GM18499 (cell line): ENCODE data around the gene FHOD3.

ENCODE experiments used
- ATAC-seq: cut with Tn5 transposase; IDR thresholded peaks from one replicate; pipeline ENCODE4 v1.9.1; 2021; ENCODE audit warnings: moderate number of reproducible peaks; ENCODE audit not compliant: insufficient read depth, unreplicated experiment

Gene FHOD3

DNA sequence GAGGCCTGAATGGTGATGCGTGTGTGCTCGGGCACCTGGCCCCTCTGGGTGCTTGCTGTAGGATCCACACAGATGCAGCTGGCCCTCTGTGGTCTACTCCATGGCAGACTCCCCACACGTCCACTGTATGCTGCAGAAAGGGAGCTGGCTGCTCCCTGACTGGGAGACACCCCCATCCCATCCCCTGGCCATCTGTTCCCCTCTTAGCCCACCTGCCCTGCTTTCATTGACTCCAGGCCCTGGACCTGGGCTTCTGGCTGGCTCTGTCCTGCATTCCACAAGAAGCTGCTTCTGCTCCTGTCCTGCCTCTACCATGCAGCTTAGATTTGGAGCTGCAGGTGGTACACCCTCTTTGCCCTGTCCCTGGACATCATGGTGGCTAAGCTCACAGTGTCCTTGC, 80.1 kb downstream of the FHOD3 start:
- no peak for ATAC-seq

- ATAC-seq, result no peak
Measured at GRCh38 chr18:36378205-36378604, 80.7 kb downstream of the FHOD3 start.

DNA sequence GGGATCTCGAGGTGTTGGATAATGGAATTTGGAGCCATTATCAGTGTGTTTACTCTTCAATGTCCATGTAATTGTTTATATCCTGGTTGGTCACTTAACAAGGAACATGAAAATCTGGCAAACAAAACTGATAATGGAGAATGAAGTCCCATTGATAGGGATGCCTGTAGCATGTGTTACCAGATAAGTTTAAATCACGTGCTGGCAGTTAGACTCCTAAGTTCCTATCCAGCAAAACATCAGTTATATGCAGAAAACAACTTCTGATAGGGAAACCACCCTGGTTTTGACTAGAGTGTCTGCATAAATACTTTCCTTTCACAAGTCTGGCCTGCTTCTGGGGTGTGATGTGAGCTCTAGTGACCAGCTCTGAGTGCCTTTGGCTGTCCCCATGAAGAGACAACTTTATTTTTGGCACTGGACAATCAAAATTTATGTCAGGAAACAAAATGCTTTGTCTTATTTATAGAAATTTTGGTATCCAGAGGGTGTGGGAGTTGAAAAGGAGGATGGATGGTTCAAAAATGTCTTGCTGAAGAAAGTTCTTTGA, 82.0 kb downstream of the FHOD3 start:
- no peak for ATAC-seq

DNA sequence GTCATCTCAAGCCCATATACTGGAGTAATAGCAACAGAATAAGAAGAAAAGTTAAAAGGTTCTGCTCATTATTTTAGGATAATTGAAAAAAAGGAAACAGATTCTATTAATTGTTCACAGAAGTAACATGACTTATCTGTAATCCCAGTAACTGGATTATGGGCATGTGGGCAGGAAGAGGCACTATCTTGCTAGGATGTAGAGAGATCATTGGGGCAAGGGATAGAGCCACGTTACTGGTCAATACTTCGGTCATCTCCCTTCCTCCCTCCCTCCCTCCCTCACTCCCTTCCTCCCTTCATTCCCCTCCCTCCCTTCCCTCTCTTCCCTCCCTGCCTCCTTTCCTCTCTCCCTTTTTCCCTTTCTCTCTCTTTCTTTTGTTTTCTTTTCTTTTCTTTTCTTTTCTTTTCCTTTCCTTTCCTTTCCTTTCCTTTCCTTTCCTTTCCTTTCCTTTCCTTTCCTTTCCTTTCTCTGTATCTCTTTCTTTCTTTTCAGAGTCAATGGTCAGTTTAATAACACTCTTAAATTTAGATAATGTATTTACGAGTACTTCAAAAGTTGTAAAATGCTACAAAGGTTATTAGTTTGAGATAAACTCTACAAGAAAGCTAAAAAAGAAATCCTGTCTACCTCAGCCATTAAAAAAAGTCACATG, 82.8 kb downstream of the FHOD3 start:
- ATAC-seq, result no peak

GRCh38 chr18:36381075-36381474, 83.6 kb downstream of the FHOD3 start:
- ATAC-seq, result no peak

DNA sequence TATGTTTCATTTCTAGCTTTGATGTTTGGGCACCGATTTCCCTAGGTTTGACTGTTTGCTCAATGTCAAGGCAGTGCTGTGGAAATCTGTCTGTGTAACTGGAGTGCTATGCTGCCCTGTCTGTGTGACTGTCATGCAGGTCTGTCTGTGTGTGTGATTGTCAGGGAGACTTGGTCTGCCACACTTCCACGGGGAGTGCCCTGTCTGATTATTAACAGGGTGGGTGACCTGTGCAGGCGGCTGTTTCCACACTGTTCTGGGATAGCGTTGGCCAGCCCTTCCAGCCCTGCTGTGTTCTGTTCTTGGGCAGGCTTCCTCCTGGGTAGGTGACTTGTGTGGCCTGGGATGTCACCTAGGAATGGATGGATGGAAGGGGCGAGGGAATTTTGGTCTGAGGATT, 85.3 kb downstream of the FHOD3 start:
- no peak for ATAC-seq

GRCh38 chr18:36386150-36386920, 88.8 kb downstream of the FHOD3 start:
- no peak for ATAC-seq

GRCh38 chr18:36387310-36387709, 89.8 kb downstream of the FHOD3 start:
- ATAC-seq, result no peak

- ATAC-seq, result no peak
Measured at GRCh38 chr18:36388310-36388709, 90.8 kb downstream of the FHOD3 start.

DNA sequence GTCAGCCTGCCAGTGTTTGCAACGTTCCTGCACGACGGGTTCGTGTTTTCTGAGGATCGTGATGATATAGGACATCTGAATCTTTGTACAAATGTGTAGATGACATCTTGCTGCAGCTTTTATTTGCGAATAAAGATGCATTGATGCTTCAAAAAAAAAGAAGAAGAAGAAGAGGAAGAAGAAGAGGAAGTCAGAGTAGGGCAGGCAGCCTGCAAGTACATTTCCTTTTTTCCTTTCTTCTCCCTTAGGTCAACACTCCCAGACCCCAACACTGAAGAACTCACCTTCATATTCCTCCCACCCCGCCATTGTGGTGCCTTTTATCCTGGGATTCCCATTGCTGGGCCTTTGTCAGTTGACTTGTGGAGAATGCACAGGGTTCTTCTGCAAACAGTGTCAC, 91.5 kb downstream of the FHOD3 start:
- no peak for ATAC-seq

DNA sequence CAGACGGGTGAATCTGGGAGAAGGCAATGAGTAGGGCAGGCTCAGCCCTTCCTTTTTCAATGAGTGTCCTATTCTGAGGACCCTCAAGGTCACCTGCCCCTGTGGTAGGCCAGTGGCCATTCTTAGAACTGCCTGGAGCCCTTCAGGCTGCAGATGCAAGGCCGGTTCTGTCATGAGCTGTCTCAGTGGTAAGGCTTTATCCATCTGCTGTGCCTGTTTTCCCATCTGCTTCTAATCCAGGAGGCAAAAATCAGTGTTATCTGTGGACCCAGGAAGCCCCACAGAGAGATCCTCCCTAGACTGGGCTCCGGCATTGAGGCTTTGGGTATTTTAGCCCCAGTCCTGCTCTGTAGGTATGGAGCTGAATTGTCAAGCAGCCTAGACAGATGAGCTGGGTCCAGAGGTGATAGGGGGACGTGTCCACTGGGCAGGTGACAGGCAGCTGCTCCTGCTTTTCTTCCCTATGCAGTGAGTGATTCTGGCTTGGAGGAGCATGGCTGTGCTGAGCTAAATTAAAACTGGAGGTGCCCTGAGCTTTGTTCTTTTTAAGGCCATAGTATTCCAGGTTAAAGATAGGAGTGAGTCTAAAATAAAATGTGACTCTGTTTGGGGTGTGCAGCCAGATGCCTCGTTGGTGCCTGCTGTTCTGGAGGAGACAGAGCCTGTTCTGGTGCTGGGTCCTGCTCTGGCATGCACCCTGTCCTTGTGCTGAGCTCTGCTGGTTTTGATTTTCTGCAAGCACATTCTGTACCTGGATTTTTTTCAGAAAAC, 92.5 kb downstream of the FHOD3 start:
- no peak for ATAC-seq

GRCh38 chr18:36391426-36392145, 94.1 kb downstream of the FHOD3 start:
- ATAC-seq, result no peak

- no peak for ATAC-seq
Measured at GRCh38 chr18:36392164-36392978, 94.9 kb downstream of the FHOD3 start.

- no peak for ATAC-seq
Measured at GRCh38 chr18:36392979-36393287, 95.4 kb downstream of the FHOD3 start.

DNA sequence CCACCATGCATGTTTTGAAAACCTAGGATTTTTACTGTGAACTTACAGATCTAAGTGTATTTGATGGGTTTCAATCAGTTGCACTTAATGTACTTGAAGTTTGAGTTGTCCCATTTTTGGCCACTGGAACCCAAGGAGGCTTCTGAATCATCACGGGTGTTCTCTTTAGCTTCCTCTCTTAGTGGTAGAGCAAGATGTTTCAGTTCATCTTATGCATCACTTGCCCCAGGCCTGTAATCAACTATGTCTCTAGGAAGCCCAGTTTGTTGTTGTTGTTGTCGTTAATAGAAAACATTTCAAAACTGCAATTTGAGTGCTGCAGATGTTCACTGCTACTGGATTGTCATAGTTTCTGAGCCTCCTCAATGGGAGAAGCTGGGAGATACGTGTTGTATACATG, 97.0 kb downstream of the FHOD3 start:
- no peak for ATAC-seq

GRCh38 chr18:36396190-36396589, 98.7 kb downstream of the FHOD3 start:
- ATAC-seq, result no peak

DNA sequence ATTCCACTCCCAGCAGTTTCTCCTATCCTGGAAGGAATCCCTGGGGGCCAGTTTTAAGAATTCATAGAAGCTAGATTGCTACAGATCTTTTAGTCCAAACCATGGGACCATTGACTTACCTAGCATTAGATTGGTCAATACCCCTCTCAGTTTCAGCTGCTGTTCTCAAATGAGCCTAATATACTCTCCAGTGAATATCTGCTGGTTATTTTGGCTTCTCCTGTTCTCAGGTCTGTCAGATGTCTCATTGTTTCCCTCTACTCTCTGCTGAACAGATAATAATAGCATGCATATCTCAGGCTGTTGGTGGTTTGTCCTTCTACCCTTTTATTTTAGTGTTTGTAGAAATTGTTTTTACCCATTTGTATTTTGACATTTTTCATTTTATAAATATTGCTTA, 99.5 kb downstream of the FHOD3 start:
- ATAC-seq, result no peak

- no peak for ATAC-seq
Measured at GRCh38 chr18:36398419-36398818, 100.9 kb downstream of the FHOD3 start.

DNA sequence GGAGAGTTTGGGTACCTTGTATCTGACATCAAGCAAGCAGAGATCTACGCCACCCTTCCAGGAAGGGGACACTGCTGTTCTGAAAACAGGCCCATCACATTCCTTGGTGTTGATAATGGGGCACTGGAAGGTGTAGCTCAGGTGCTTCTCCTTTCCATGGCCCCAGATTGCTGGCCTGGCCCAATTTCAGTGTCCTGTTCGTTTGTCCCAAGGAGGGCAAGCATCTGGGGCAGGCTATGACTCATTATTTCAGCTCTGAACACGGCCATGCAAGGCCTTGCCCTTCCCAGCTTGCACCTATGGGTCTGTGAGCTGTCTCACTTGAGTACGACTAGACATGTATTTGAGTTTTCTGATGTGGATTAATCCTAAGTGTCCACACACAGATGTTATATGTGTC, 101.5 kb downstream of the FHOD3 start:
- ATAC-seq, result no peak

- no peak for ATAC-seq
Measured at GRCh38 chr18:36401462-36401861, 103.9 kb downstream of the FHOD3 start.
